Measurements from ENCODE around the gene PGP.

The PGP gene

DNA sequence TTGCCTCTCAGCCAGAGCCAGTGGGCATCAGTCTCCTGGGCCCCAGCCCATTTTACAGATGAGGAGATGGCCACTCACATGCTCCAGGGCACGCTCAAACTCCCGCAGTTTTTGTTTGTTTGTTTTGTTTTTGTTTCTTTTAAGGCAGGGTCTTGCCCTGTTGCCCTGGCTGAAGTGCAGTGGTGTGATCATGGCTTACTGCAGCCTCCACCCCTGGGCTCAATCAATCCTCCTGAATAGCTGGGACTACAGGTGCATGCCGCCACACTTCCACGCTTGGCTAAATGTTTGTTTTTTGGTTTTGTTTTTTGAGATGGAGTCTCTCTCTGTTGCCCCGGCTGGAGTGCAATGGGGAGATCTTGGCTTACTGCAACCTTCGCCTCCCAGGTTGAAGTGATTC lies 12.3 kb upstream of the PGP start:
- TF ChIP-seq CTCF (IDR thresholded peaks at IDR 0.05; ENCODE audit: insufficient read depth, low read depth, low read length, missing control alignments), result no peak
- no peak overlapping the region for H3K4me3 ChIP-seq (ENCODE audit: low read depth, low read length)
- no peak for DNase-seq (ENCODE audit: low read depth)

- TF ChIP-seq CTCF (IDR thresholded peaks at IDR 0.05; ENCODE audit: insufficient read depth, low read depth, low read length, missing control alignments), result no peak
- no peak overlapping the region for H3K4me3 ChIP-seq (ENCODE audit: low read depth, low read length)
- no peak for DNase-seq (ENCODE audit: low read depth)
These were observed 11.7 kb upstream of the PGP start for GRCh38 chr16:2226245-2226793.

GRCh38 chr16:2223942-2224486 lies 9.4 kb upstream of the PGP start:
- no peak for TF ChIP-seq CTCF (IDR thresholded peaks at IDR 0.05; ENCODE audit: insufficient read depth, low read depth, low read length, missing control alignments)
- DNase-seq (ENCODE audit: low read depth), result peak; percentile 56
- peak overlapping the region; percentile 96 for H3K4me3 ChIP-seq (ENCODE audit: low read depth, low read length)

DNA sequence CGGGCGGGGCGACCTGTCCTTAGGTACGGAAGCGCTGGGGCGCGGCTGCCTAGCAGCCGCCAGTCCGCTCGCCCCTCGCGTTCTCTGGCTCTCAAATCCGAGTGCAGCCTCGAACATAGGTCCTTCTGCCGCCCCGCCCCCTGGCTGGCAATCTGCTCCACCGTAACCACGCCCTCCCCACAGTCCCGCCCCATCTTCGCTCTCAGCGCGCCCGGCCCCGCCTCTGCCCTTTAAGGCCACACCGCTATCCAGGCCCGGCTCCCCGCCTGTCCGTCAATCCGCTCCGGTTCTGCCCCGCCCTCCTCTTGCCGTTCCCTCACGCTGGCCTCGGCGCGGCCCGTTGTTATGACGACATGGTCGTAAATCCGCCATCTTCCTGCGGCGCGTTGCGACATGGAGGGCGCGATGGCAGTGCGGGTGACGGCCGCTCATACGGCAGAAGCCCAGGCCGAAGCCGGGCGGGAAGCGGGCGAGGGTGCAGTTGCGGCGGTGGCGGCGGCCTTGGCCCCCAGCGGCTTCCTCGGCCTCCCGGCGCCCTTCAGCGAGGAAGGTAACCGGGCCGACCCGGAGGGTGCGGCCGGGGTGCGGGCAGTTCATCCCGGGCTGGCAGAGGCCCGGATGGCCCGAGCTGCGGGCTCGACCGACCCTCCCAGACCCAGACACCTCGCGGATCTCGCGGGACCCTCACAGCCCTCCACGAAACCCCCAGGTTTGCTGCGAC lies 8.7 kb upstream of the PGP start, which contains the start of gene E4F1:
TSS of gene E4F1 (plus strand) at position 371 of the 721 bp plus-strand sequence. CDS start at position 394, 23 bp downstream.
- no peak for TF ChIP-seq CTCF (IDR thresholded peaks at IDR 0.05; ENCODE audit: insufficient read depth, low read depth, low read length, missing control alignments)
- peak within 1 kb of the TSS; percentile 96 for H3K4me3 ChIP-seq (ENCODE audit: low read depth, low read length)
- peak; percentile 100 for DNase-seq (ENCODE audit: low read depth)

- no peak for DNase-seq (ENCODE audit: low read depth)
- H3K4me3 ChIP-seq (ENCODE audit: low read depth, low read length), result no peak overlapping the region
These were observed 1.7 kb upstream of the PGP start for GRCh38 chr16:2216330-2216729.

More at GRCh38 chr16:2216330-2216729, 1.7 kb upstream of the PGP start:
- TF ChIP-seq CTCF (IDR thresholded peaks at IDR 0.05; ENCODE audit: insufficient read depth, low read depth, low read length, missing control alignments), result no peak

Measured in GM12865 (cell line).